Measurements from ENCODE around the gene SORCS3.
"Not testable (repeated sequence)": the region's sequence is repeated elsewhere in the genome, so short reads cannot be mapped to it uniquely, and the experiment has no call there.

Gene SORCS3

DNA sequence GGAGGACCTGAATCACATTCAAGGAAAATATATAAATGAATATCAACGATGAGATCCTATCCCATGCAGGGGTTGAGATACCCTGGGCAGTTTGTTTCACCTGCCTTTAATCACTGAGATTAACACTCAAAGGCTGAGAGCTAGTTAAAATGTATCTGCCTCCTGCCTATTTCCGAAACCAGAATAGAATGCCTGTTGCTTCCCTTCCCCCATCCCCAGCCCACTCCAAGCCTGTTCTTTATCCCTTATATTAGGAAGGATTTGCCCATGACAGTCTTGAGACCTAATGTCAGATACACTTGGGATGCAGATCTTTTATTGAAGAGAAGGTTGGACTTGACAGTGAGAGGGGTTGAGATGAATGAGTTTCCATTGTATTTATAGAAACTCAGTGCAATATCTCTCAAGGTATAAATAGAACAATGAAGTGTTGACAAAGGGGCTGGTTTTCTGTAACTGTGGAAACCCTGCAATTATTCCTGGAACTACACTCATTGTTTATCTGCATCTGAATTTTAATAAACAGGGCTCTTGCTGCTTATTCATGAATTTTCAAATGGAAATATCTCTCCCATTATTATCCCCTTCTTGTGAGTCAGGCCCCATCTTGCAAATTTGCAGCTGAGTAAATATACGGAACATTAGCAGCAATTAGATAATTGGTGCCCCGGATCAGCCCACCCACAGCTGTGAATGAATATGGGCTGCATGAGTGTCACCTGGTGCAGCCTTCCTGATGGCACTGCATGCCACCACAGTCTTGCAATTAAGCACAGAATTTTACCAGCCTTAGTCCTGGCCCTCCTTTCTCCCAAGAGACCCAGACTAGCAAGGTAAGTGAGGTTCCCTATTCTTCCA lies 66.7 kb downstream of the SORCS3 start:
- no peaks in the 10 kb centered on the region for H3K36me3 ChIP-seq (ENCODE audit: control insufficient read depth, insufficient read depth, low read length)
- no peaks in the 10 kb centered on the region for H3K27me3 ChIP-seq (ENCODE audit: control insufficient read depth, insufficient read depth, low read length)
- H3K9me3 ChIP-seq (ENCODE audit: control insufficient read depth, low read length), result no peaks in the 10 kb centered on the region
- H3K9ac ChIP-seq (ENCODE audit: low read length), result no peak overlapping the region
- H3K4me3 ChIP-seq (ENCODE audit: low read length), result no peak overlapping the region
- H3K4me1 ChIP-seq (ENCODE audit: control insufficient read depth, insufficient read depth, low read length), result no peaks in the 10 kb centered on the region

DNA sequence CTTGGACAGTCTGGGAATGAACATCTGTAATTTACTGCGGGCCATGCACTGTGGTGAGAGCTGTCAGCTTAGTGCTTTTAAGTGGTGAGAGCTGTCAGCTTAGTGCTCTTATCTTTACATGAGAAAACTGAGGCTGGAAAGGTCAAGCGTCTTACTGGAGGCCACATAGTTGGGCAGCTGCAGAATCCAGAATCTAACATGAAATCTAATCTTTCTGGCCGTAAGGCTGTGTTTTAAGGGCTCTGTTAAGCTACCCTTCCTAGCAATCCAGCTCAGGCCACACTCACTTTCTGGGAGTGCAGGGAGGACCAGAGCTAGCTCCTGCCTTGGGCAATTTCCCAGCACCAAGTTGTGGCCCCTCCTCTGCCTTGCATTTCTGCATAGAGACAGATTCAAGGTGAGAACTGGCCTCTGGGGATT lies 70.2 kb downstream of the SORCS3 start:
- Histone ChIP-seq H3K4me3 (ENCODE audit: low read length) (no peak overlapping the region), H3K36me3 (ENCODE audit: control insufficient read depth, insufficient read depth, low read length) (no peaks in the 10 kb centered on the region), H3K9me3 (ENCODE audit: control insufficient read depth, low read length) (no peaks in the 10 kb centered on the region), H3K9ac (ENCODE audit: low read length) (no peak overlapping the region), H3K27me3 (ENCODE audit: control insufficient read depth, insufficient read depth, low read length) (no peaks in the 10 kb centered on the region), H3K4me1 (ENCODE audit: control insufficient read depth, insufficient read depth, low read length) (no peaks in the 10 kb centered on the region)

DNA sequence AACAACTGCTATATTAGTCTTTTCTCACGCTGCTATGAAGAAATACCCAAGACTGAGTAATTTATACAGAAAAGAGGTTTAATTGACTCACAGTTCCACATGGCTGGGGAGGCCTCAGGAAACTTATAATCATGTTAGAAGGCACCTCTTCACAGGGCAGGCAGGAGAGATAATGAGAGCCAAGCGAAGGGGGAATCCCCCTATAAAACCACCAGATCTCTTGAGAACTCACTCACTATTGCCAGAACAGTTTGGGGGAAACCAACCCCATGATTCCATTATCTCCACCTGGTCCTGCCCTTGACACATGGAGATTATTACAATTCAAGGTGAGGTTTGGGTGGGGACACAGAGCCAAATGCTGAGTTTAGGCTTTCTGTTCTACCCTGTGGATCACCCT lies 89.5 kb downstream of the SORCS3 start:
- H3K9me3 ChIP-seq (ENCODE audit: control insufficient read depth, low read length); H3K36me3 ChIP-seq (ENCODE audit: control insufficient read depth, insufficient read depth, low read length); H3K9ac ChIP-seq (ENCODE audit: low read length); H3K4me1 ChIP-seq (ENCODE audit: control insufficient read depth, insufficient read depth, low read length); H3K4me3 ChIP-seq (ENCODE audit: low read length); H3K27me3 ChIP-seq (ENCODE audit: control insufficient read depth, insufficient read depth, low read length): not testable (repeated sequence)

DNA sequence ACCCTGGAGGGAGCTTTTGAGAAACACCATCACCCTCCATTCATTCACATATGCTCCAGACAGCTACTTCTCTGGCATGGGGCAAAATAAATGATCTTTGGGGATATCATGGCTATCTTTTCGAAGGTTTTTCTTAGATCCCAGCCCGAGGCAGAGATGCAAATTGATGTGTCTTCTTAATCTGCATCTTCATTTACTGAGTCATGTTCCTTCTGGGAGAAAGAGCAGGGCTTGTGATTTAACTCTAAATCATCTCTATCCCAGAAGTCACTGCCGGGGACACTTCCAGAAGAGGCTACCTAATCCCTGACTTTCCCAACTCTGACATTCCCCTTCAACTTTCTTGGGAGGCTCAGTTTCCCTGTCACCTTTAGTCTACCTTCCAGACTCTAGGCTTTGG lies 90.1 kb downstream of the SORCS3 start:
- Histone ChIP-seq H3K27me3 (ENCODE audit: control insufficient read depth, insufficient read depth, low read length) (no peaks in the 10 kb centered on the region), H3K36me3 (ENCODE audit: control insufficient read depth, insufficient read depth, low read length) (no peaks in the 10 kb centered on the region), H3K9ac (ENCODE audit: low read length) (no peak overlapping the region), H3K4me1 (ENCODE audit: control insufficient read depth, insufficient read depth, low read length) (no peaks in the 10 kb centered on the region), H3K4me3 (ENCODE audit: low read length) (no peak overlapping the region), H3K9me3 (ENCODE audit: control insufficient read depth, low read length) (no peaks in the 10 kb centered on the region)

DNA sequence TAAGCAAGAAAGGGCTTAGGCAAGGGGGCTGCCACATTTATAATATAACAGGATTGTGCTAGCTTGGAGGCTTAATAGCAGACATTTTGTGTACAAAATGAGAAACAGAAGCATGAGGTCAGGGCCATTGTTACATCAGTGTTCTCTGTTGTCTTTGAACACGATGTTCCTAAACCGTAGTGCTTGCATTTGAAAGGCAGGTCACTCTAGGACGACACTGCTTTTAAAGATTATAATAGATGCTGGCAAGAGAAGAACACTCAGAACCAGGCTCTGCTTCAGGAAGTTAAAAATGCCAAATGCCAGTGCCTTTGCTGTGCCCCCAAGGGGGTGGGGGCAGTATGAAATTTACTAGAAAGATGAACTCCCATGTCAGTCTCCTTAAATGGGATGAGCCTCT lies 91.1 kb downstream of the SORCS3 start:
- H3K27me3 ChIP-seq (ENCODE audit: control insufficient read depth, insufficient read depth, low read length), result no peaks in the 10 kb centered on the region
- H3K9ac ChIP-seq (ENCODE audit: low read length), result no peak overlapping the region
- H3K36me3 ChIP-seq (ENCODE audit: control insufficient read depth, insufficient read depth, low read length), result no peaks in the 10 kb centered on the region
- H3K4me3 ChIP-seq (ENCODE audit: low read length), result no peak overlapping the region
- no peaks in the 10 kb centered on the region for H3K9me3 ChIP-seq (ENCODE audit: control insufficient read depth, low read length)
- no peaks in the 10 kb centered on the region for H3K4me1 ChIP-seq (ENCODE audit: control insufficient read depth, insufficient read depth, low read length)

DNA sequence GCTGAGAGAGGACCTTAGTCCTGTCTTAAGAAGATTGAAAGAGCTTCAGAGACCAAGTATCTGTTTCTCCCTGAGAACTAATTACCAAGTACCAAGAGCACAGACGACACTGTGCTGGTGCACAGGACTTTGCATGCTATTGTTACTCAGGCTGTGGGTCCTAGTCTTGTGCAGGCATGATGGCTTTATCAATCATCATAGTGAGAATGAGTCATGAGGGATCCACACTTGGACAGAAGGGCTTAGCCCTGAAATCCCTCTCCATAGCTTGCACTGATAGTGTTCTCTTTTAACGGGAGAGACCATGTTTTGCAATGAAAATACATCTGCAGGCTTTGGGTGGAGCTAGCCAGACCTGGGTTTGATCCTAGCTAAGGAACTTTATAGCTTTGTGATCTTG lies 93.3 kb downstream of the SORCS3 start:
- no peak overlapping the region for H3K4me3 ChIP-seq (ENCODE audit: low read length)
- no peaks in the 10 kb centered on the region for H3K4me1 ChIP-seq (ENCODE audit: control insufficient read depth, insufficient read depth, low read length)
- no peaks in the 10 kb centered on the region for H3K27me3 ChIP-seq (ENCODE audit: control insufficient read depth, insufficient read depth, low read length)
- H3K36me3 ChIP-seq (ENCODE audit: control insufficient read depth, insufficient read depth, low read length), result no peaks in the 10 kb centered on the region
- H3K9ac ChIP-seq (ENCODE audit: low read length), result no peak overlapping the region
- H3K9me3 ChIP-seq (ENCODE audit: control insufficient read depth, low read length), result no peaks in the 10 kb centered on the region

DNA sequence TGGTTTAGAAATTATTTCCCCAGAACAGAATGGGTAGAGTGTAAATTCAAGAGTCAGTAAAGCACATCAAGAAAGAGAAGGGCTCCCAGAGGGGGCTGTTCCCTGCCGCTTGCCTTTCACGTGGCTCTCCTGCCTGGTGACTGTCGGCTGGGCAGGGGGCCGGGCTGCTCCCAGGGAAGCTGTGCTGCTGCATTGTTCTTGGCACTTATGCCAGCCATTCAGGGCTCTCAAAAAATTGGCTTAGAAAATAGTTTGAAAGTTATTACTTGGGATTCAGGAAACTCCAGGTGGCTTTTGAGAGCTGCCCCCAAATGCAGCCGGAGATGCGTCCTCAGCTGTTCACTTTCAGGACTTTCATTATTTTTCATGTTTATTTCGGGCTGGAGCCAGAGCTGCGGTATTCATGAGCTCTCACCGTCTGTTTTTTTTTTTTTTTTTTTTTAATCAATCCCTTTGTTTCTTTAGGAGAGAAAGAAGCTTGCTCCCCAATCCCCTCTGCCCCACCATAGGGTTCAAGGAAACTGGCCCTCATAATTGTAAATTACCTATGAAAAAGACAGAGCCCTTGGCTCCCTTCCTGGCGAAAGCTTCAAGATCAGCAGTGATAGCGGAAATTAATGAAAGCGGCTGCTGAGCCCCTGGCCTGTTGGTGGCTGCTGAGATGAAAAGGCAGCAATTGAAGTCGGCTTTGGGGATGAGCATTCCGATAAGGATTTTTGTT lies 94.1 kb downstream of the SORCS3 start:
- Histone ChIP-seq H3K4me3 (ENCODE audit: low read length) (no peak overlapping the region), H3K27me3 (ENCODE audit: control insufficient read depth, insufficient read depth, low read length) (no peaks in the 10 kb centered on the region), H3K36me3 (ENCODE audit: control insufficient read depth, insufficient read depth, low read length) (no peaks in the 10 kb centered on the region), H3K4me1 (ENCODE audit: control insufficient read depth, insufficient read depth, low read length) (no peaks in the 10 kb centered on the region), H3K9ac (ENCODE audit: low read length) (no peak overlapping the region), H3K9me3 (ENCODE audit: control insufficient read depth, low read length) (no peaks in the 10 kb centered on the region)

DNA sequence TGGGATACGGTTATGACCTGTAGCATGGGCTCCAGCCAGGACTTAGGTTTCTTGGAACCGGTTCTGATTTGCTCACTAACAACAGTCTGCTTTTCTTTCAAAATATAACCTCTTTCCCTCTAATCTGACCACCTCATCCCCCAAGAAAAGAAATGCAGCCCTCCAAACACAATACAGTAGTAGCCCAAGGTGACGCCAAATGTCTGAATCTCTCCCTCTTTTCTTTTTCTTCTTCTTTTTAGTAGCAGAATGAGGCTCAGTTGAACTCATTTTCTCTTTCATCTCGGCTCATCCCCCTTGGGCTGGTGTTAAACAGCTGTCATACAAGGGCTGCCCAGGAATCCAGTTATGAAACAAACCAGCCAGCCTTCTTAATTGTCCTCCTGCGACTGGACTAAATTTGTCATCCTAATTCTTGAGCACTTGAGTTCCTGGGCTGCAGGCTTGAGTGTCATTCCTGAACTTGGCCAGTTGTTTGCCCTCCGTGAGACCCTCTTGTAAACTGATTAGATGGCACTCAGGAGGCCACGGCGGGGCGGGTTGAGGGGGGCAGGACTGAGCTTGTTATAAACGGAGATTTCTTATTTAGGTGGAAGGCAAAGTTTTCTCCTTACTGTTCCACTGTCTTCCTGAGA lies 94.8 kb downstream of the SORCS3 start:
- Histone ChIP-seq H3K9me3 (ENCODE audit: control insufficient read depth, low read length) (no peaks in the 10 kb centered on the region), H3K36me3 (ENCODE audit: control insufficient read depth, insufficient read depth, low read length) (no peaks in the 10 kb centered on the region), H3K27me3 (ENCODE audit: control insufficient read depth, insufficient read depth, low read length) (no peaks in the 10 kb centered on the region), H3K4me3 (ENCODE audit: low read length) (no peak overlapping the region), H3K9ac (ENCODE audit: low read length) (no peak overlapping the region), H3K4me1 (ENCODE audit: control insufficient read depth, insufficient read depth, low read length) (no peaks in the 10 kb centered on the region)

DNA sequence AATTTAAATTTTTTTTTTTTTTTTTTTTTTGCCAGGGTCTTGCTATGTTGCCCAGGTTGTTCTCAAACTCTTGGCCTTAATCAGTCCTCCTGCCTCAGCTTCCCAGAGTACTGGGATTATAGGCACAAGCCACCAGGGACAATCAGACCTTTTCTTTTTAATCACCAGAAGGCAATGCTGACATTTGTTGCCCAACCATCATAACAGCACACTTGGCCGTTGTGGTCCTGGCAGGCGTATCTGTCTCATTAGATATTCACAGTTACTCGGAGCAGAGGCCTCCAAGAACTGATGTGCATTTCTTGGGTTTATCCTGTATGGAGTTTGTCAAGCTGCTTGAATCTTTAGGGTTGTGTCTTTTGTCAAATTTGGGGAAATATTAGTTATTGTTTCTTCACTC lies 100.0 kb downstream of the SORCS3 start:
- H3K4me1 ChIP-seq (ENCODE audit: control insufficient read depth, insufficient read depth, low read length), result no peaks in the 10 kb centered on the region

DNA sequence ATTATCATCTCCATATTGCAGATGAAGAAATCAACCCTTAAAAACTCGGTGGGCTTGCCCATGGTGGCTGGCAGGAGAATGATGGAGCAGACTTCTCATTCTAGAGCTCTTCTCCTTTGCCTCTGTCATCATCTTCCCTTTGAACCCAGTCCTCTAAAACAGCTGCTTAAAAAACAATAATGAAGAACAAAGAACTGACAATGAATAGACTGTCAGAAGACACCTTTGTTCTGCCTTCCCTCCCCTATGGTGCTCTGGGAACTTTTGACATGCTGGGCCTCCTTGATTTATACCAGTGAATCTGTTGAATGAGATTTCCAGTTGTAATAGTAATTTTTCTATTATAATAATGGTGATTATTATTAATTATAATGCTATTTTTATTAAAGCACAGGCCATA lies 103.0 kb downstream of the SORCS3 start:
- H3K4me1 ChIP-seq (ENCODE audit: control insufficient read depth, insufficient read depth, low read length), result no peaks in the 10 kb centered on the region
- no peak overlapping the region for H3K4me3 ChIP-seq (ENCODE audit: low read length)
- H3K9me3 ChIP-seq (ENCODE audit: control insufficient read depth, low read length), result no peaks in the 10 kb centered on the region
- no peaks in the 10 kb centered on the region for H3K36me3 ChIP-seq (ENCODE audit: control insufficient read depth, insufficient read depth, low read length)
- no peak overlapping the region for H3K9ac ChIP-seq (ENCODE audit: low read length)
- no peaks in the 10 kb centered on the region for H3K27me3 ChIP-seq (ENCODE audit: control insufficient read depth, insufficient read depth, low read length)

More for the DNA sequence above, 100.0 kb downstream of the SORCS3 start:
- Histone ChIP-seq H3K4me3 (ENCODE audit: low read length) (no peak overlapping the region), H3K36me3 (ENCODE audit: control insufficient read depth, insufficient read depth, low read length) (no peaks in the 10 kb centered on the region), H3K9me3 (ENCODE audit: control insufficient read depth, low read length) (no peaks in the 10 kb centered on the region), H3K9ac (ENCODE audit: low read length) (no peak overlapping the region), H3K27me3 (ENCODE audit: control insufficient read depth, insufficient read depth, low read length) (no peaks in the 10 kb centered on the region)

DNA sequence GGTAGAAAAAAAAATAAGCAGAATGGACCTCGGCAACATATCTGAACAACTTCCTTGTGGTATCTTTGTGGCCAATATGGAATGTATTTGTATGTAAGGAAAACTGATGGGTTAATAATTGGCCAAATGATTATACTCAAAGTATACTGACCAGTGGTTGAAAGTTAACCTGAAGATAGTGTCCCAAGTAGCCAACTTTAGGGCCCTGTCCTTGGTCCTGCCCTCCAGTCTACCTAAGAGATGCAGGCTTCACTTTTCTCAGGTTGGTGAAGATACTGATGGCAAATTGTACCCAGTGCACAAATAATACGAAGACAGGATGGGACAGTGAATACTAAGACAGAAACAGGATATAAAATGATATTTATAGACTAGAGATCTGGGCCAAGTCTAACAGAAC lies 109.2 kb downstream of the SORCS3 start:
- Histone ChIP-seq H3K4me3 (ENCODE audit: low read length) (no peak overlapping the region), H3K4me1 (ENCODE audit: control insufficient read depth, insufficient read depth, low read length) (no peaks in the 10 kb centered on the region), H3K9me3 (ENCODE audit: control insufficient read depth, low read length) (no peaks in the 10 kb centered on the region), H3K36me3 (ENCODE audit: control insufficient read depth, insufficient read depth, low read length) (no peaks in the 10 kb centered on the region), H3K27me3 (ENCODE audit: control insufficient read depth, insufficient read depth, low read length) (no peaks in the 10 kb centered on the region), H3K9ac (ENCODE audit: low read length) (no peak overlapping the region)

DNA sequence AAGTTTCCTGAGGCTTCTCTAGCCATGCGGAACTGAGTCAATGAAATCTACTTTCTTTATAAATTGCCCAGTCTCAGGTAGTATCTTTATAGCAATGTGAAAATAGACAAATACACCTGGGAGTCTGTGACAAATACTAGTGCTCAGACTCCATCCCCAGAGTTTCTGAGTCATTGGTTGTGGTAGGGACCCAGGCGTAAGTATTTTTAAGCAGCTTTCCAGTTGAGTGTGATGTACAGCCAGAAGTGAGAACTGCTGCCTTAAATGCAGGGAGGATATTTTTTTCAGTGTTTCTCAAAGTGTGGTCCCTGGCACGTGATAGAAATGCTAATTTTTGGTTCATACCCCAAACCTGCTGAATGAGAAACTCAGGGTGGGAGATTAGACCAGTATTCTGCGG lies 121.7 kb downstream of the SORCS3 start:
- H3K4me3 ChIP-seq (ENCODE audit: low read length), result no peak overlapping the region
- H3K36me3 ChIP-seq (ENCODE audit: control insufficient read depth, insufficient read depth, low read length), result no peaks in the 10 kb centered on the region
- H3K9ac ChIP-seq (ENCODE audit: low read length), result no peak overlapping the region
- no peaks in the 10 kb centered on the region for H3K4me1 ChIP-seq (ENCODE audit: control insufficient read depth, insufficient read depth, low read length)
- H3K27me3 ChIP-seq (ENCODE audit: control insufficient read depth, insufficient read depth, low read length), result no peaks in the 10 kb centered on the region
- H3K9me3 ChIP-seq (ENCODE audit: control insufficient read depth, low read length), result no peaks in the 10 kb centered on the region
